ENCODE measurements around the gene AATF.

AATF gene

DNA sequence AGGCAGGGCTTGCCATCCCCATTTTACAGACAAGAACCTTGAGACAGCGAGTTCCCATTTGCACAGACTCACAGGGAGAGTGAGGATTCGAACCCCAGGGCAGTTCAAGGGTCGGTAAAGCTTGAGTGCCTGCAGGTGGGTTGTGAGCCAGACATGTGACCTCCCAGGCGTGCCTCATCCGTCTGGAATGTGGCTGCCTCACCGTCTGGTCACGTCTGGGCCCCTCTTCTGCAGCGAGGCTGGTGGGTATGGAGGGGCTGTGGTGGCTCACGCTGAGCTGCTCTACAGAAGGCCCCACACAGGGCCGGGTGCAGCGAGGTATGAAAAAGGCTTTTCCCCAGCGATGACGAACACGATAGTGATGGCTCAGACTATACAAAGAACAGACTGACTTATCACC, 47.2 kb upstream of the AATF start:
- no peak overlapping the region for H3K4me3 ChIP-seq (replicated peaks; ENCODE audit: insufficient read depth, low read length)
- no peak overlapping the region for H3K27ac ChIP-seq (replicated peaks)
- no peak for DNase-seq (ENCODE audit: low read depth in 1 of 2, low spot score in 1 of 2)
- no peak for TF ChIP-seq GABPA (IDR thresholded peaks at IDR 0.05; ENCODE audit: low read depth)
- no peak for TF ChIP-seq POLR2AphosphoS5 (IDR thresholded peaks at IDR 0.05; ENCODE audit: low read depth)
- TF ChIP-seq, protein P1, sequence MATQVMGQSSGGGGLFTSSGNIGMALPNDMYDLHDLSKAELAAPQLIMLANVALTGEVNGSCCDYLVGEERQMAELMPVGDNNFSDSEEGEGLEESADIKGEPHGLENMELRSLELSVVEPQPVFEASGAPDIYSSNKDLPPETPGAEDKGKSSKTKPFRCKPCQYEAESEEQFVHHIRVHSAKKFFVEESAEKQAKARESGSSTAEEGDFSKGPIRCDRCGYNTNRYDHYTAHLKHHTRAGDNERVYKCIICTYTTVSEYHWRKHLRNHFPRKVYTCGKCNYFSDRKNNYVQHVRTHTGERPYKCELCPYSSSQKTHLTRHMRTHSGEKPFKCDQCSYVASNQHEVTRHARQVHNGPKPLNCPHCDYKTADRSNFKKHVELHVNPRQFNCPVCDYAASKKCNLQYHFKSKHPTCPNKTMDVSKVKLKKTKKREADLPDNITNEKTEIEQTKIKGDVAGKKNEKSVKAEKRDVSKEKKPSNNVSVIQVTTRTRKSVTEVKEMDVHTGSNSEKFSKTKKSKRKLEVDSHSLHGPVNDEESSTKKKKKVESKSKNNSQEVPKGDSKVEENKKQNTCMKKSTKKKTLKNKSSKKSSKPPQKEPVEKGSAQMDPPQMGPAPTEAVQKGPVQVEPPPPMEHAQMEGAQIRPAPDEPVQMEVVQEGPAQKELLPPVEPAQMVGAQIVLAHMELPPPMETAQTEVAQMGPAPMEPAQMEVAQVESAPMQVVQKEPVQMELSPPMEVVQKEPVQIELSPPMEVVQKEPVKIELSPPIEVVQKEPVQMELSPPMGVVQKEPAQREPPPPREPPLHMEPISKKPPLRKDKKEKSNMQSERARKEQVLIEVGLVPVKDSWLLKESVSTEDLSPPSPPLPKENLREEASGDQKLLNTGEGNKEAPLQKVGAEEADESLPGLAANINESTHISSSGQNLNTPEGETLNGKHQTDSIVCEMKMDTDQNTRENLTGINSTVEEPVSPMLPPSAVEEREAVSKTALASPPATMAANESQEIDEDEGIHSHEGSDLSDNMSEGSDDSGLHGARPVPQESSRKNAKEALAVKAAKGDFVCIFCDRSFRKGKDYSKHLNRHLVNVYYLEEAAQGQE (IDR thresholded peaks at IDR 0.05; ENCODE audit: insufficient replicate concordance, low read depth) = no peak
- TF ChIP-seq SPI1 (IDR thresholded peaks at IDR 0.05; ENCODE audit: borderline replicate concordance, low read depth) = no peak
- no peak for TF ChIP-seq CTCF (IDR thresholded peaks at IDR 0.05; ENCODE audit: insufficient read depth, low read length)
- no peaks in the 10 kb centered on the region for H3K27me3 ChIP-seq (ENCODE audit: insufficient read depth, poor library complexity, severe bottlenecking)

- H3K27ac ChIP-seq (replicated peaks) = no peak overlapping the region
- TF ChIP-seq, protein P1 (IDR thresholded peaks at IDR 0.05; ENCODE audit: insufficient replicate concordance, low read depth) = no peak
- H3K27me3 ChIP-seq (ENCODE audit: insufficient read depth, poor library complexity, severe bottlenecking) = peaks cover 2% of the 10 kb centered on the region
- DNase-seq (ENCODE audit: low read depth in 1 of 2, low spot score in 1 of 2) = no peak
- no peak overlapping the region for H3K4me3 ChIP-seq (replicated peaks; ENCODE audit: insufficient read depth, low read length)
These were observed 41.3 kb upstream of the AATF start for GRCh38 chr17:36907407-36907806.

DNA sequence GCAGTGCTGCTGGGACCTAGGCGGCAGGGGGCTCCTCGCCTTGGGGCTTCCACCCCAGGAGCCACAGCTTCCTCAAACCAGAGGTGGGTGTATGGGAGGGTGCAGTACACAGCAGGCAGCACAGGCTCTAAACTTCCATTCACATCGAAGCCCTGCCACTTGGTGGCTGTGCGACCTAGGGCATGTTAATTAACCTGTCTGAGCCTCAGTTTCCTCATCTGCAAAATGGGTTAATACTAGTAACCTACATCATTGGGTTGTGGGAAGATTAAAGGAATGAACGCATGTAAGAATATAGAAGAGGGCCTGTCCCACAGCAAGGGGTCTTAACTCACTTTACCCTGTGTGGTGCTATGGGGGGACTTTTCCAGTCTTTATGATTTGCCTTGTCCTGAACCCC, 38.2 kb upstream of the AATF start:
- no peak for DNase-seq (ENCODE audit: low read depth in 1 of 2, low spot score in 1 of 2)
- no peak overlapping the region for H3K27ac ChIP-seq (replicated peaks)
- TF ChIP-seq POLR2AphosphoS5 (IDR thresholded peaks at IDR 0.05; ENCODE audit: low read depth) (no peak), CTCF (IDR thresholded peaks at IDR 0.05; ENCODE audit: insufficient read depth, low read length) (no peak), SPI1 (IDR thresholded peaks at IDR 0.05; ENCODE audit: borderline replicate concordance, low read depth) (no peak), GABPA (IDR thresholded peaks at IDR 0.05; ENCODE audit: low read depth) (no peak)
- TF ChIP-seq, protein P1 (IDR thresholded peaks at IDR 0.05; ENCODE audit: insufficient replicate concordance, low read depth) = no peak
- H3K27me3 ChIP-seq (ENCODE audit: insufficient read depth, poor library complexity, severe bottlenecking) = peaks cover 2% of the 10 kb centered on the region
- H3K4me3 ChIP-seq (replicated peaks; ENCODE audit: insufficient read depth, low read length) = no peak overlapping the region

GRCh38 chr17:36911001-36911400, 37.8 kb upstream of the AATF start:
- no peak for DNase-seq (ENCODE audit: low read depth in 1 of 2, low spot score in 1 of 2)
- H3K27ac ChIP-seq (replicated peaks) = no peak overlapping the region
- TF ChIP-seq, protein P1 (IDR thresholded peaks at IDR 0.05; ENCODE audit: insufficient replicate concordance, low read depth) = no peak
- H3K4me3 ChIP-seq (replicated peaks; ENCODE audit: insufficient read depth, low read length) = no peak overlapping the region
- H3K27me3 ChIP-seq (ENCODE audit: insufficient read depth, poor library complexity, severe bottlenecking) = peaks cover 2% of the 10 kb centered on the region

All from HL-60 (cell line).